ENCODE measurements around the gene NFKB1.

- TF ChIP-seq EP300 (IDR thresholded peaks at IDR 0.05) (no peak), CTCF (IDR thresholded peaks at IDR 0.05) (no peak)
Measured at GRCh38 chr4:102575369-102576129, 74.4 kb downstream of the NFKB1 start.

Measured in esophagus muscularis mucosa (tissue), 3 donors.